T-helper 2 cell (primary cell): ENCODE results near the gene CARD19.

Experiments used
- DNase-seq, 5 experiments: peaks; one replicate each; pipeline versions ENCODE4 v3.0.0 to v3.0.0-alpha.2; 2012 to 2022

The CARD19 gene

GRCh38 chr9:93064392-93065134 is 31.5 kb upstream of the CARD19 start:
- peak; percentile 33 to 99 (median 72) for DNase-seq

- DNase-seq, result no peak
Observed at GRCh38 chr9:93065135-93065720, 30.8 kb upstream of the CARD19 start.

- DNase-seq, result no peak
Observed at GRCh38 chr9:93066978-93067603, 28.9 kb upstream of the CARD19 start.

- DNase-seq, result no peak
Observed at GRCh38 chr9:93068956-93069355, 27.1 kb upstream of the CARD19 start.

- no peak for DNase-seq
Observed at GRCh38 chr9:93071464-93071863, 24.6 kb upstream of the CARD19 start.

GRCh38 chr9:93072383-93072795 is 23.6 kb upstream of the CARD19 start:
- no peak for DNase-seq

GRCh38 chr9:93076101-93076791 is 19.8 kb upstream of the CARD19 start:
- no peak for DNase-seq

- DNase-seq, result no peak
Observed at GRCh38 chr9:93076792-93077128, 19.3 kb upstream of the CARD19 start.

- DNase-seq, result no peak
Observed at GRCh38 chr9:93077367-93077766, 18.6 kb upstream of the CARD19 start.

- no peak for DNase-seq
Observed at GRCh38 chr9:93077811-93078210, 18.2 kb upstream of the CARD19 start.

GRCh38 chr9:93079371-93079770 is 16.6 kb upstream of the CARD19 start:
- no peak for DNase-seq

GRCh38 chr9:93080406-93080805 is 15.6 kb upstream of the CARD19 start:
- no peak for DNase-seq

GRCh38 chr9:93081081-93081529 is 14.9 kb upstream of the CARD19 start:
- DNase-seq, result no peak

GRCh38 chr9:93081931-93082330 is 14.1 kb upstream of the CARD19 start:
- no peak for DNase-seq

GRCh38 chr9:93082841-93083411 is 13.1 kb upstream of the CARD19 start:
- DNase-seq, result no peak

- no peak for DNase-seq
Observed at GRCh38 chr9:93083592-93084470, 12.2 kb upstream of the CARD19 start.

- DNase-seq, result no peak
Observed at GRCh38 chr9:93084471-93084881, 11.5 kb upstream of the CARD19 start.

GRCh38 chr9:93085676-93086075 is 10.3 kb upstream of the CARD19 start:
- DNase-seq, result no peak

- DNase-seq, result no peak
Observed at GRCh38 chr9:93086447-93087224, 9.4 kb upstream of the CARD19 start.

GRCh38 chr9:93087971-93088655 is 7.9 kb upstream of the CARD19 start:
- DNase-seq, result no peak

GRCh38 chr9:93088656-93089015 is 7.4 kb upstream of the CARD19 start:
- no peak for DNase-seq
